GM10248 (cell line): ENCODE measurements around the gene NDUFAF7.
A peak's percentile ranks its signal among the peaks of the same experiment; 100 is the strongest.

Experiments used
- CTCF ChIA-PET: fragments of 300-600 bp; sonication (Branson Sonifier 250); formaldehyde crosslinking; extraction: SDS; loops from one replicate; lab custom pipeline; 2021; ENCODE audit warnings: antibody characterized with exemption; lab: Yijun Ruan, JAX
- POLR2A ChIA-PET: fragments of 350-650 bp; sonication (Branson Sonifier 250); formaldehyde crosslinking; extraction: SDS; loops from one replicate; lab custom pipeline; 2020; ENCODE audit warnings: antibody characterized with exemption; lab: Yijun Ruan, JAX
- DNase-seq: peaks from one replicate; pipeline ENCODE4 v3.0.0; 2012; ENCODE audit errors: extremely low spot score
- TF ChIP-seq, protein P1 (sequence below): IDR thresholded peaks from 2 replicates; pipeline ENCODE4 v1.5.1; 2012; ENCODE audit warnings: mild to moderate bottlenecking, low read depth; ENCODE audit errors: extremely low read depth, missing control alignments, control extremely low read depth

The NDUFAF7 gene, protein sequence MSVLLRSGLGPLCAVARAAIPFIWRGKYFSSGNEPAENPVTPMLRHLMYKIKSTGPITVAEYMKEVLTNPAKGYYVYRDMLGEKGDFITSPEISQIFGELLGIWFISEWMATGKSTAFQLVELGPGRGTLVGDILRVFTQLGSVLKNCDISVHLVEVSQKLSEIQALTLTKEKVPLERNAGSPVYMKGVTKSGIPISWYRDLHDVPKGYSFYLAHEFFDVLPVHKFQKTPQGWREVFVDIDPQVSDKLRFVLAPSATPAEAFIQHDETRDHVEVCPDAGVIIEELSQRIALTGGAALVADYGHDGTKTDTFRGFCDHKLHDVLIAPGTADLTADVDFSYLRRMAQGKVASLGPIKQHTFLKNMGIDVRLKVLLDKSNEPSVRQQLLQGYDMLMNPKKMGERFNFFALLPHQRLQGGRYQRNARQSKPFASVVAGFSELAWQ

DNA sequence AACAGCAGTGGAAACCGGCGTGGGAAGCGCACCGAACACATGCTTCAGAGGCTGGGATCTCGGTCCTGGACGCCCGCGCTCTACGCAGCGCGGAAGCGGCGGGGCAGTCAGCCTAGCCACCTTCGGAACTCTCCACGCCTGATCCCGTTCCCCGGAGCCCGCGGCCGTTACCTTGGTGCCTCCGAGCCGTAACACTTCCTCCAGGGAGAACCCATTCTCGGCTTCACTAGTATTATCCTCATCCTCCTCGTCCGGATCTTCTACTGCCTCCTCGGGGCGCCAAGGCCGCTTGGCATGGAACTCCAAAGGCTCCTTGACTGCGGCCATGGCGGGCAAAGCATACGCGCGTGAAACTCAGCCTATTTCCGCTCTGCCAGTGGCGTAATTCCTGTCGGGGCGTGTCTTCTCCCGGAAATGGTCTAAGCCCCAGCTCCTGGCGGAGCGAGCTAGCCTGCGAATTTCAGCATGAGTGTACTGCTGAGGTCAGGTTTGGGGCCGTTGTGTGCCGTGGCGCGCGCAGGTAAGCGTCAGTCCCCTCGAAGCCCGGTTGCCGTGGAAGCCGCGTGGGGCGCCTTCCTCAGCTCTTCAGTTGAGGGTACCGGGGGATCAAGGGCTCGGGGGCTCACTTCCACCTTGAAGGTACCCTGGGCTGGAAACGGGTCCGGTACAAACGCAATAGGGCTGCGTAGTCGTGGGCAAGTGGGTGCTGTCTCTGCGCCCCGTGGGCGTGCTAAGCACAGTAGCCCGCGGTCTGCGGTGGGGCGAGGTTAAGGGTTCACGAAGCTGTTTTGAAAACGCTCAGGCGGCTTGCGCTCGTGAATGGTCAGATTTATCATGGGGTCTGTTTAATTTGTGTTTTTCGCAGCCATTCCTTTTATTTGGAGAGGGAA lies at the start of gene NDUFAF7, which contains the start of gene CEBPZ:
Gene NDUFAF7, plus strand, starts transcription at position 418 of the 890 bp plus-strand sequence. Its CDS starts 48 bp downstream, at position 466.
Gene CEBPZ, minus strand, starts transcription at position 356 of the 890 bp plus-strand sequence. Its CDS starts 29 bp downstream, at position 327.
- CTCF ChIA-PET, result interaction anchor here (1.1 to 2.2 kb wide), 4 partner anchors 8 to 78 kb away, joined by 3 to 6 read pairs (median 5); no protein-coding TSS in a partner anchor
- TF ChIP-seq, protein P1, sequence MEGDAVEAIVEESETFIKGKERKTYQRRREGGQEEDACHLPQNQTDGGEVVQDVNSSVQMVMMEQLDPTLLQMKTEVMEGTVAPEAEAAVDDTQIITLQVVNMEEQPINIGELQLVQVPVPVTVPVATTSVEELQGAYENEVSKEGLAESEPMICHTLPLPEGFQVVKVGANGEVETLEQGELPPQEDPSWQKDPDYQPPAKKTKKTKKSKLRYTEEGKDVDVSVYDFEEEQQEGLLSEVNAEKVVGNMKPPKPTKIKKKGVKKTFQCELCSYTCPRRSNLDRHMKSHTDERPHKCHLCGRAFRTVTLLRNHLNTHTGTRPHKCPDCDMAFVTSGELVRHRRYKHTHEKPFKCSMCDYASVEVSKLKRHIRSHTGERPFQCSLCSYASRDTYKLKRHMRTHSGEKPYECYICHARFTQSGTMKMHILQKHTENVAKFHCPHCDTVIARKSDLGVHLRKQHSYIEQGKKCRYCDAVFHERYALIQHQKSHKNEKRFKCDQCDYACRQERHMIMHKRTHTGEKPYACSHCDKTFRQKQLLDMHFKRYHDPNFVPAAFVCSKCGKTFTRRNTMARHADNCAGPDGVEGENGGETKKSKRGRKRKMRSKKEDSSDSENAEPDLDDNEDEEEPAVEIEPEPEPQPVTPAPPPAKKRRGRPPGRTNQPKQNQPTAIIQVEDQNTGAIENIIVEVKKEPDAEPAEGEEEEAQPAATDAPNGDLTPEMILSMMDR, result no peak
- POLR2A ChIA-PET, result interaction anchor here (1.0 to 1.5 kb wide), 2 partner anchors 11 to 13 kb away, joined by 4 to 12 read pairs; no protein-coding TSS in a partner anchor
- DNase-seq, result peak; percentile 94

DNA sequence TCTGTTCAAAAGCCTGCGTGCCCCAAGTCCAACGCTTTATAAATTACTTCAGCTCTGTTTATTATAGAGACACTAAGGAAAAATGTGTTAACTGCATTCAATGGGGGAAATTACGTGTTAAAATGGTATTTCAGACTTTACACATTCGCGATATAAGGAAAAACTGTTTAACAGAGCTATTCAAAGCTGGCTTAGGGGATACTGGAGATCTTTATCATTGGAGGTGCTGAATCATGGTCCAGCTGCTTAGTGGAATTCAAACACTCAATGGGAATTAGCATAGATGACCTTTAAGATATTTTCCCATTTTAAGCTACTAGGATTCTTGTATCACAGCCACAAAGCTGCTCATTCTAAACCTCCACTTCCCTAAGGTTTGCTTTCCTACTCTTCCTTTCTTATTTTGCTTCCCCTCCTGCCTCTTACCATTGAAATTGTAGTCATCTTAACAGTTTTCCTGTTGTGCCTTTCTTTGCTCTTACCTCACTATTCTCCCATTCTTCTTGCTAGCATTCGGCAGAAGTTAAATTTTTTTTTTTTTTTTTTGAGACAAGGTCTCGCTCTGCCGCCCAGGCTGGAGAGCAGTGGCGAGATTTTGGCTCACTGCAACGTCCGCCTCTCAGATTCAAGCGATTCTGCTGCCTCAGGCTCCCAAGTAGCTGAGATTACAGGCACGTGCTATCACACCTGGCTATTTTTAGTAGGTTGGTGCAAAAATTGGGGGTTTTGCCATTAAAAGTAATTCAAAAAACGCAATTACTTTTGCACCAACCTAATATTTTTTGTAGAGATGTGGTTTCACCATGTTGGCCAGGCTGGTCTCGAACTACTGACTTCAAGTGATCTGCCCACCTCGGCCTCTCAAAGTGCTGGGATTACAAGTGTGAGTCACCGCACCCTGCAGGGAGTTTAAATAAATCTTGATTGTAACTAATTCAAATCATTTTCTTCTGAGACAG lies 49.5 kb upstream of the NDUFAF7 start:
- POLR2A ChIA-PET, result no interaction called here
- no peak for DNase-seq
- CTCF ChIA-PET, result interaction anchor here (4.7 kb wide), 1 partner anchor 14 kb away, joined by 41 read pairs; no protein-coding TSS in a partner anchor
- TF ChIP-seq, protein P1, result no peak

DNA sequence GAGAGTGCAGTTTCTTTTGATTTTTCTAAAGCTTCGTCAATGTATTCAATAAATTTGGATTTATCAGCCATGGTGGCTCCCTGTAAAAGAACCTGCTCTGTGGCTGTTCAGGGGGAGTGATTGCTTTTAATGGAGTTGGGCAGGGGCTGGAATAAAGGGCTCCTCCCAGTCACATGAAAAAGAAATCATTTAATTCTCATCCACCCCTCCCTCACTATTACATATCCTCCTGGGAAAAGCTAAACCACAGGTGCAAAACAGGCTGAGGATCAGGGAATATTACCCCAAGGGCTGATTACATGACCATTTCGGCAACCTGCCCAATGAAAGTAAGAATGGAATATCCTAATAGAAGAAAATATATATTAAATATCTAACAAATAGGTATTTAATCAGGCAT lies 42.9 kb upstream of the NDUFAF7 start, which contains the start of gene SULT6B1:
Gene SULT6B1, minus strand, starts transcription at position 101 of the 400 bp plus-strand sequence. Its CDS starts 30 bp downstream, at position 71.
- ChIA-PET POLR2A (no interaction called here), CTCF (interaction anchor here (1.4 kb wide), 1 partner anchor 15 kb away, joined by 3 read pairs; no protein-coding TSS in a partner anchor)
- TF ChIP-seq, protein P1, result no peak
- no peak for DNase-seq

DNA sequence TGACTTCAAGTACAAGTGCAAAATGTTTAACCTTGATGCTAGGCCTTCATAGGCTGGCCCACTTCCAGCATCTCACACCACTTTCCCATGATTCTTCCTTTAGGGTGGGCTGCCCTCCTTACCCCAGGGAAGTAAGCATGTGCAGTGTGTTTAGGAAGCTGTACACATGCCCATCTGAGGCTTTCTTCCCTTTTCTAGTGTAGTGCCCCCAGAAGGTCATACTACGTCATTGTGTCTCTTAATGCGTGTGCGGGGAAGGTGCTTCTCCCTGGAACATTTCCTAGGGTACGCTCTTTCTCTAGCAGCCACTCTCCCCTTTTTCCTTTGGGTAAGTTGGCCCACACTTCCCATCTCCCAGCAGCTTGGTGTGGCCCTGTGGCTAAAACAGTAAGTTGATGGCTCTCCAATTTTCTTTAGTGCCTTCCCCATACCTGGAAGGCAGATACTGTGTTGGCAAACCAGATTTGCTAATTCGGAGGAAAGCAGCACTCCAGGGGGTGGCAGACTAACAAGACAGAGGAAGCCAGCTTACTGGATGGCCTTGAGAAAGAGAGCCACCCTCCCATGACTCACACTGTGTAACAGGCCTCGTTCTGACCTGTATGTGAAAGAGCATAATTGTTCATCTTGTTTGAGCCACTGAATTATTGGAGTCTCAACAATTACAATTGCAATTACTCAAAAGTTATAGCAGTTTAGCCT lies 41.9 kb upstream of the NDUFAF7 start:
- no peak for DNase-seq
- TF ChIP-seq, protein P1, result no peak
- CTCF ChIA-PET, result interaction anchor here (1.4 kb wide), 1 partner anchor 16 kb away, joined by 3 read pairs; no protein-coding TSS in a partner anchor
- POLR2A ChIA-PET, result no interaction called here

DNA sequence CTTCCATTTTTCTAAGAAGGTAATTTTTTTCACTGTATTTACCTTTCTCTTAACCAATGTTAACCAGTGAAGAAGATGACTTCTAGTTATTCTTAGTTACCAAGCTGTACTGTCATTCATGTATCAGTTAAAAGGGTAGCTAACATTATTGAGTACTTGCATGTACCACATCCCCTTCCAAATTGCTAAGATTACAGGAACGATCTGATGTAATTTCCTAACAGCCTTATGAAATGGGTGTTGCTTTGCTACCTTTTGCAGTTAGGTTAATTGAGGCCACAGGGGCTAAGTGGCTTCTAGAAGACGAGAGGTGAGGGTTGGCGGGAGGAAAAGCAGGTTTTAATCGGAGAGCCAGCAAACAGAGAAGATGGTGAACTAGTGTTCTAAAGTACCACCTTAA lies 41.2 kb upstream of the NDUFAF7 start:
- TF ChIP-seq, protein P1, result no peak
- POLR2A ChIA-PET, result no interaction called here
- no peak for DNase-seq
- CTCF ChIA-PET, result interaction anchor here (1.8 kb wide), 1 partner anchor 687 kb away, joined by 4 read pairs; no protein-coding TSS in a partner anchor
